Gastroesophageal sphincter (tissue), 4 donors: ENCODE data around the gene PCK1. TPM values are rescaled to one million over a fixed set of nuclear protein-coding genes. Genes with fewer than 3 reads are reported as not detected.

ENCODE experiments used
- ATAC-seq: fragments of 150-250 bp; one replicate; pipeline ENCODE4 v1.9.1; 2016; ENCODE audit warnings: mild to moderate bottlenecking, moderate library complexity
- H3K27ac ChIP-seq, 4 donors: fragments of 200-600 bp; sonication (generic) in 3 of 4; 1 replicate in 3 of 4; 2 replicates in 1 of 4; pipeline ENCODE4 v1.5.1; 2016 to 2019
- H3K27me3 ChIP-seq: fragments of 200-600 bp; sonication (generic); one replicate; pipeline ENCODE4 v1.5.1; 2019
- H3K36me3 ChIP-seq, 2 donors: fragments of 200-600 bp; sonication (generic); one replicate each; pipeline ENCODE4 v1.5.1; 2019; ENCODE audit warnings: control low read depth in 1 of 2
- H3K4me1 ChIP-seq, 3 donors: fragments of 200-600 bp; sonication (generic); 1 replicate in 2 of 3; 2 replicates in 1 of 3; pipeline ENCODE4 v1.5.1; 2016 to 2019; ENCODE audit warnings: control low read depth in 2 of 3
- H3K4me3 ChIP-seq, 2 donors: fragments of 200-600 bp; sonication (generic); one replicate each; pipeline ENCODE4 v1.5.1; 2019; ENCODE audit warnings: mild to moderate bottlenecking in 1 of 2, moderate library complexity in 1 of 2
- H3K9me3 ChIP-seq, 3 donors: fragments of 200-600 bp; sonication (generic); one replicate each; pipeline ENCODE4 v1.5.1; 2017 to 2019; ENCODE audit warnings: control low read depth in 2 of 3
- EP300 ChIP-seq: sonication (generic); formaldehyde crosslinking; IDR thresholded peaks from one replicate; pipeline ENCODE4 v1.6.1; 2017; ENCODE audit warnings: antibody characterized with exemption, mild to moderate bottlenecking
- POLR2A ChIP-seq, 2 donors: fragments of 450-650 bp; IDR thresholded peaks; one replicate each; pipeline ENCODE4 v1.6.1; 2017; ENCODE audit warnings: antibody characterized with exemption in 2 of 2, mild to moderate bottlenecking in 2 of 2, moderate library complexity in 1 of 2
- POLR2AphosphoS5 ChIP-seq: sonication (generic); formaldehyde crosslinking; IDR thresholded peaks from one replicate; pipeline ENCODE4 v1.6.1; 2017; ENCODE audit warnings: antibody characterized with exemption
- WGBS, 2 donors: methylation state at CpG; one replicate each; pipeline ENCODE4 v1.1.5; 2018; ENCODE audit warnings: low coverage in 1 of 2; 5-methylcytosine and 5-hydroxymethylcytosine counted together
- total RNA-seq, 4 donors: library from RNA; depleted of rRNA; stranded (reverse); fragments of >200 nt; gene quantifications; one replicate each; pipeline ENCODE4 v1.1.0, GENCODE V29; 2016
- TF ChIP-seq, protein P1 (sequence below), 4 experiments: fragments of 200-600 bp in 2 of 4; fragments of 450-650 bp in 2 of 4; sonication (generic) in 1 of 4; IDR thresholded peaks; one replicate each; pipeline ENCODE4 v1.5.1; 2017 to 2019; ENCODE audit warnings: antibody characterized with exemption in 4 of 4, mild to moderate bottlenecking in 2 of 4, moderate library complexity in 2 of 4

The PCK1 gene
- total RNA-seq, 4 donors from 2014 or later: 0.15 to 3.2 (median 0.23) TPM

DNA sequence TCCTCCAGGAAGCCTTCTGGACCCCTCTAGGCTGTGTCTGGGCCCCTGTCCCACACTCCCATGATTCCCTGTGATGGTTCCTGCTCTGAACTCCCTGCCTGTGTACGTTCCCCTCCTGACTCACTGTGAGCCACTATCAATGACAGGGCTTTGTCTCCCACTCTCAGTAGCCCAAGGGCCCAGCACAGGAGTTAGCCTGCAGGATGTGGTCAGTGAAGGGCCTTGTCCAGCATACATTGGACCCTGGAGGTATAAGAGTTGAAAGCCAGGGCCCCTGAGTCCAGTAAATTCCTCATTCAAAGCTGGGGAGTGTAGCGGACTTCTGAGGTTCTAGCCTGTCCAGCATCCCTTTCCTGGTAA is 40.3 kb downstream of the PCK1 start:
- TF ChIP-seq, protein P1, sequence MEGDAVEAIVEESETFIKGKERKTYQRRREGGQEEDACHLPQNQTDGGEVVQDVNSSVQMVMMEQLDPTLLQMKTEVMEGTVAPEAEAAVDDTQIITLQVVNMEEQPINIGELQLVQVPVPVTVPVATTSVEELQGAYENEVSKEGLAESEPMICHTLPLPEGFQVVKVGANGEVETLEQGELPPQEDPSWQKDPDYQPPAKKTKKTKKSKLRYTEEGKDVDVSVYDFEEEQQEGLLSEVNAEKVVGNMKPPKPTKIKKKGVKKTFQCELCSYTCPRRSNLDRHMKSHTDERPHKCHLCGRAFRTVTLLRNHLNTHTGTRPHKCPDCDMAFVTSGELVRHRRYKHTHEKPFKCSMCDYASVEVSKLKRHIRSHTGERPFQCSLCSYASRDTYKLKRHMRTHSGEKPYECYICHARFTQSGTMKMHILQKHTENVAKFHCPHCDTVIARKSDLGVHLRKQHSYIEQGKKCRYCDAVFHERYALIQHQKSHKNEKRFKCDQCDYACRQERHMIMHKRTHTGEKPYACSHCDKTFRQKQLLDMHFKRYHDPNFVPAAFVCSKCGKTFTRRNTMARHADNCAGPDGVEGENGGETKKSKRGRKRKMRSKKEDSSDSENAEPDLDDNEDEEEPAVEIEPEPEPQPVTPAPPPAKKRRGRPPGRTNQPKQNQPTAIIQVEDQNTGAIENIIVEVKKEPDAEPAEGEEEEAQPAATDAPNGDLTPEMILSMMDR (IDR thresholded peaks at IDR 0.05): no peak
- TF ChIP-seq POLR2AphosphoS5 (no peak), POLR2A (IDR thresholded peaks at IDR 0.05) (no peak), EP300 (no peak)
- no peak overlapping the region for H3K27ac ChIP-seq
- H3K27me3 ChIP-seq: peaks cover 7% of the 10 kb centered on the region
- ATAC-seq: no peak
- no peak overlapping the region for H3K4me3 ChIP-seq
- H3K9me3 ChIP-seq: no peaks in the 10 kb centered on the region
- peaks cover 0 to 10% (median 5%) of the 10 kb centered on the region in 3 donors for H3K4me1 ChIP-seq
- 100% methylated on average over 1 of the region's 2 CpGs for WGBS, 2 donors
- no peaks in the 10 kb centered on the region for H3K36me3 ChIP-seq

DNA sequence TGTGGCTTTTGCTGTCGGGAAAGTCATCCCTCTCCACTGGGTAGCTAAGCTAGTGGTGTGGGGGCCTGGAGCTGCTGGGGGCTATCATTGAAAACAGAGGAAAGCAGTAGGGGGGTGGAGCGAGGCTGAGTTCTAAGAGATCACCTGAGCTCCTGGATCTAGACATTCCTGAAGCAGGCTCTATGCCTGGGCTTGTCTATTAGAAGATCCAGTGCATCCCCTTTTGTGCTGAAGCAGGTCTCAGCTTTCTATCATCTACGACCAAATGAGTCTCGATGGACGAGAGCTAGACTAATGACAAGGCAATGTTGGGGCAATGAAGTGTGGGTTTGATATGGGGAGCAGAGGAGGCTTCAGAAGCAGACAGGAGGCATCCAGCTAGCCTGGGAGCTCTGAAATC is 40.8 kb downstream of the PCK1 start:
- TF ChIP-seq POLR2AphosphoS5 (no peak), EP300 (no peak), POLR2A (IDR thresholded peaks at IDR 0.05) (no peak)
- TF ChIP-seq, protein P1 (IDR thresholded peaks at IDR 0.05): no peak
- Histone ChIP-seq H3K9me3 (no peaks in the 10 kb centered on the region), H3K36me3 (no peaks in the 10 kb centered on the region), H3K27ac (no peak overlapping the region), H3K4me3 (no peak overlapping the region), H3K27me3 (peaks cover 1% of the 10 kb centered on the region), H3K4me1 (peaks cover 0 to 6% (median 5%) of the 10 kb centered on the region in 3 donors)
- ATAC-seq: no peak
- WGBS, 2 donors: 62 to 100% methylated on average over 3 to 4 of the region's 5 CpGs

DNA sequence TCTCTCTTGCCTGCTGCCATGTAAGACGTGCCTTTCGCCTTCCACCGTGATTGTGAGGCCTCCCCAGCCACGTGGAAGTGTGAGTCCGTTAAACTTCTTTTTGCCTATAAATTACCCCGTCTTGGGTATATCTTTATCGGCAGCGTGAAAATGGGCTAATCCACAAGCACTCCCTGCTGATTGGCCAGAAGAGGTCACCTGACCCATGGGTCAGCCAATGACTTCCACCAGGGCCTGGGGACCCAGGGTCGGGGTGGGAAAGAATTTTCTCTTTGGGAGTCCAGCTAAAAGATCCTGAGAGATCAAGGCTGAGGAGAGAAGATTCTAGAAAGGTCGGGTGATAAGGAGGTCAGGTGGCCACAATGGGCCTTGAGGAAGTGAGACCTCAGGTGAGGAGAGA is 42.2 kb downstream of the PCK1 start:
- TF ChIP-seq, protein P1 (IDR thresholded peaks at IDR 0.05): no peak
- TF ChIP-seq POLR2AphosphoS5 (no peak), EP300 (no peak), POLR2A (IDR thresholded peaks at IDR 0.05) (no peak)
- Histone ChIP-seq H3K27ac (no peak overlapping the region), H3K9me3 (no peaks in the 10 kb centered on the region), H3K4me1 (no peaks in the 10 kb centered on the region), H3K36me3 (no peaks in the 10 kb centered on the region), H3K4me3 (no peak overlapping the region), H3K27me3 (peaks cover 3% of the 10 kb centered on the region)
- ATAC-seq: no peak
- 83 to 89% methylated on average over 7 to 8 of the region's 10 CpGs for WGBS, 2 donors

DNA sequence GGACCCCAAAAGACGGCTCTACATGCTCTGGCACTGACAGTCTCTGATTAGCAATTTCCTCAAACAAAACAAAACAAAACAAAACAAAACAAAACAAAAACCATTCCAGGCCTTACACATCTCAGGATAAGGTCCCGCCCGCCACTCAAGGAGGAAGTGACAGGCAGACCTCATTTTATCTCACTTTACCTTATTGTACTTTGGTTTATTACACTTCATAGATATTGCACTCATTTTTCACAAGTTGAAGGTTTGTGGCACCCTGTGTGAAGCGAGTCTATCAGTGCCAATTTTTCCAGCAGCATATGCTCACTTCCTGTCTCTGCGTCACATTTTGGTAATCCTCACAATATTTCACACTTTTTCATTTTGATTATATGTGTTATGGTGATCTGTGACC is 44.1 kb downstream of the PCK1 start:
- WGBS, 2 donors: 69 to 91% methylated on average over 4 to 5 of the region's 5 CpGs
- Histone ChIP-seq H3K4me1 (no peaks in the 10 kb centered on the region), H3K9me3 (no peaks in the 10 kb centered on the region), H3K27ac (no peak overlapping the region), H3K36me3 (no peaks in the 10 kb centered on the region), H3K27me3 (peaks cover 22% of the 10 kb centered on the region), H3K4me3 (no peak overlapping the region)
- no peak for ATAC-seq
- TF ChIP-seq POLR2A (IDR thresholded peaks at IDR 0.05) (no peak), POLR2AphosphoS5 (no peak), EP300 (no peak)
- TF ChIP-seq, protein P1 (IDR thresholded peaks at IDR 0.05): no peak

DNA sequence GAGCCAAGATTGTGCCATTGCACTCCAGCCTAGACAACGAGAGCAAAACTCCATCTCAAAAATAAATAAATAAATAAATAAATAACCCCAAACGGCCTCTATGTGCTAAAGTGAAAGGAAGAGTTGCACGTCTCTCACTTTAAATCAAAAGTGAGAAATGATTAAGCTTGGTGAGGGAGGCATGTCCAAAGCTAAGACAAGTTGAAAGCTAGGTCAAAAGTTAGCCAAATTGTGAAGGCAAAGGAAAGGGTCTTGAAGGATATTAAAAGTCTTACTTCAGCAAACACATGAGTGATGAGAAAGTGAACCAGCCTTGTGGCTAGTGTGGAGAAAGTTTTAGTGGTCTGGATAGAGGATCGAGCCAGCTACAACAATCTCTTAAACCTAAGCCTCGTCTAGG is 45.0 kb downstream of the PCK1 start:
- no peak for ATAC-seq
- 69 to 90% methylated on average over 3 to 5 of the region's 5 CpGs for WGBS, 2 donors
- H3K4me1 ChIP-seq: no peaks in the 10 kb centered on the region
- peaks cover 31% of the 10 kb centered on the region for H3K27me3 ChIP-seq
- H3K36me3 ChIP-seq: no peaks in the 10 kb centered on the region
- no peaks in the 10 kb centered on the region for H3K9me3 ChIP-seq
- H3K4me3 ChIP-seq: no peak overlapping the region
- TF ChIP-seq, protein P1 (IDR thresholded peaks at IDR 0.05): no peak
- TF ChIP-seq EP300: no peak
- TF ChIP-seq POLR2AphosphoS5: no peak
- no peak for TF ChIP-seq POLR2A (IDR thresholded peaks at IDR 0.05)
- H3K27ac ChIP-seq: no peak overlapping the region
